ENCODE data around the gene SLC22A1. TPM values are rescaled to one million over a fixed set of nuclear protein-coding genes. Genes with fewer than 3 reads are reported as not detected.

The SLC22A1 gene
- total RNA-seq, 2 experiments from 2014 or later, result 0.14 to 0.89 TPM

DNA sequence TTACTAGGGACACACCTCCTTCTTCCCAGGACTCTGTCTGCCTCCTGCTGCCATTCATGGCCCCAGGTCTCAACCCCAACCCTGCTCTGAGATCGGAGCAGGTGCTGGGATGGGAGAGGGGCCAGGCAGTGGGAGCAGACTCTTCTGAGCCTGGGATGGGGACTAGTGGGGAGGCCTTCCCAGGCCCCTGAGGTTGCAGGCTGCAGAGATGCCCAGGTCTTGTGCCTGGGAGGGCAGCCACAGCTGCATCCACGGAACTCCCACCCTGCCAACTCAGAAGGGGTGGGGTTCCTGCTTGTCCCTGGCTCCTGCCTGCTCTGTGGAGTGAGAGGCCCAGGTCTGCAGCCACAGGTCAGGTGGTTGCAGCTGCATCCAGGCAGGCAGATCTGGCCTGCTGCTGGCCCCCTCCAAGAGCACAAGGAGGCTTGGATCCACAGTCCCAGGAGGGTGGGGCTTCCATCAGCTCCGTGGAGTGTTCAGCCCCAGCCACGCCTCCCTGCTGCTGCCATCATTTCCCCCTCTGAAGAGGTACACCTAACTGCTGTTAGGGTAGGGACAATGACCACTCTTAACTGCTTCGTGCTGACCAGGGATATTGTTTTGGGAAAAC lies 2.9 kb upstream of the SLC22A1 start:
- H3K9me3 Mint-ChIP-seq, result no peaks in the 10 kb centered on the region
- DNase-seq (no peak), ATAC-seq (ENCODE audit: poor library complexity) (no peak)
- CTCF ChIA-PET, result no interaction called here
- Histone ChIP-seq H3K36me3 (ENCODE audit: insufficient read depth, low read length) (no peaks in the 10 kb centered on the region), H3K4me1 (ENCODE audit: insufficient read depth, low read length) (no peaks in the 10 kb centered on the region), H3K27ac (ENCODE audit: low read depth in 1 of 2, low read length in 2 of 2) (no peak overlapping the region), H3K27me3 (ENCODE audit: control insufficient read depth in 1 of 2, insufficient read depth in 2 of 2, low read length in 2 of 2) (no peaks in the 10 kb centered on the region), H3K4me3 (ENCODE audit: low read length) (no peak overlapping the region), H3K9me3 (ENCODE audit: control insufficient read depth in 1 of 2, insufficient read depth in 1 of 2, low read length in 2 of 2) (peaks cover 0 to 17% of the 10 kb centered on the region in 2 experiments)
- intact Hi-C loops (cut with DNase I, micrococcal nuclease), result no loop called here
- no peaks in the 10 kb centered on the region for H3K4me1 Mint-ChIP-seq (ENCODE audit: low read depth)
- no peaks in the 10 kb centered on the region for H3K36me3 Mint-ChIP-seq (ENCODE audit: low read depth)
- TF ChIP-seq CTCF (IDR thresholded peaks at IDR 0.05), result no peak
- no peaks in the 10 kb centered on the region for H3K27me3 Mint-ChIP-seq
- H3K27ac Mint-ChIP-seq, result no peak overlapping the region
- H3K4me3 Mint-ChIP-seq, result no peak overlapping the region
- POLR2A ChIA-PET, result no interaction called here

DNA sequence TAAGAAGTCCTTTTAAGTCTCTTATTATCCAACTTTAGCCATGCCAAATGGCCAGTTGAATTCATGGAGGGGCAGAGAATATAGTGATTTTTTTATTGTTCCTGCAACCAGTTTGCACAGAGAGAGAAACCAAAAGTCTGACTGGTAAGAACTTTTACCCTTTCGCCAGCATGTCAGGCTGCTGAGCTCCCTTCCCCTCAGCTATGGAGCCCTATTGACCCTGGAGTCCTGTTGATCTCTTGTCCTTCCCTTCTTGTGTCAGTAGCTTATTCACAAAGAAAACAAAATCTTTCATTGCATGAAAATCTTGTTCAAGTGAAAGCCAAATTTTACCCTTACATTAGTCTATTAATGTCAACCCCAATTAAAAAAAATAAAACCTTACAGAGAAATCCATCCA lies 1.5 kb upstream of the SLC22A1 start:
- Mint-ChIP-seq H3K27ac (no peak overlapping the region), H3K27me3 (no peaks in the 10 kb centered on the region), H3K4me3 (no peak overlapping the region), H3K4me1 (ENCODE audit: low read depth) (no peaks in the 10 kb centered on the region), H3K9me3 (no peaks in the 10 kb centered on the region), H3K36me3 (ENCODE audit: low read depth) (no peaks in the 10 kb centered on the region)
- ATAC-seq (ENCODE audit: poor library complexity) (no peak), DNase-seq (no peak)
- POLR2A ChIA-PET, result no interaction called here
- no peak overlapping the region for H3K27ac ChIP-seq (ENCODE audit: low read depth in 1 of 2, low read length in 2 of 2)
- no peak overlapping the region for H3K4me3 ChIP-seq (ENCODE audit: low read length)
- no peak for TF ChIP-seq CTCF (IDR thresholded peaks at IDR 0.05)
- intact Hi-C loops (cut with DNase I, micrococcal nuclease), result no loop called here
- H3K4me1 ChIP-seq (ENCODE audit: insufficient read depth, low read length), result no peaks in the 10 kb centered on the region
- H3K27me3 ChIP-seq (ENCODE audit: control insufficient read depth in 1 of 2, insufficient read depth in 2 of 2, low read length in 2 of 2), result no peaks in the 10 kb centered on the region
- H3K36me3 ChIP-seq (ENCODE audit: insufficient read depth, low read length), result no peaks in the 10 kb centered on the region
- peaks cover 0 to 17% of the 10 kb centered on the region in 2 experiments for H3K9me3 ChIP-seq (ENCODE audit: control insufficient read depth in 1 of 2, insufficient read depth in 1 of 2, low read length in 2 of 2)
- CTCF ChIA-PET, result no interaction called here

- POLR2A ChIA-PET, result no interaction called here
- CTCF ChIA-PET, result no interaction called here
- H3K27me3 ChIP-seq (ENCODE audit: control insufficient read depth in 1 of 2, insufficient read depth in 2 of 2, low read length in 2 of 2), result no peaks in the 10 kb centered on the region
- H3K4me1 ChIP-seq (ENCODE audit: insufficient read depth, low read length), result no peaks in the 10 kb centered on the region
- ATAC-seq (ENCODE audit: poor library complexity) (no peak), DNase-seq (no peak)
- Mint-ChIP-seq H3K4me3 (no peak overlapping the region), H3K27me3 (no peaks in the 10 kb centered on the region), H3K9me3 (no peaks in the 10 kb centered on the region), H3K4me1 (ENCODE audit: low read depth) (no peaks in the 10 kb centered on the region), H3K36me3 (ENCODE audit: low read depth) (no peaks in the 10 kb centered on the region), H3K27ac (no peak overlapping the region)
- intact Hi-C loops (cut with DNase I, micrococcal nuclease), result no loop called here
- H3K36me3 ChIP-seq (ENCODE audit: insufficient read depth, low read length), result no peaks in the 10 kb centered on the region
- H3K27ac ChIP-seq (ENCODE audit: low read depth in 1 of 2, low read length in 2 of 2), result no peak overlapping the region
- no peak for TF ChIP-seq CTCF (IDR thresholded peaks at IDR 0.05)
- no peak overlapping the region for H3K4me3 ChIP-seq (ENCODE audit: low read length)
- H3K9me3 ChIP-seq (ENCODE audit: control insufficient read depth in 1 of 2, insufficient read depth in 1 of 2, low read length in 2 of 2), result peaks cover 0 to 13% of the 10 kb centered on the region in 2 experiments
Measured at GRCh38 chr6:160121981-160122380, 366 bp downstream of the SLC22A1 start.

All from CD4-positive, alpha-beta T cell (primary cell).